G401.6 (cell line): ENCODE results near the gene HMGN3.
A peak's percentile ranks its signal among the peaks of the same experiment; 100 is the strongest.

Experiments
- FAIRE-seq: peaks from 2 replicates; lab custom pipeline; 2012; peaks lifted over from hg19 to GRCh38; lab: Jason Lieb, UNC

The HMGN3 gene

DNA sequence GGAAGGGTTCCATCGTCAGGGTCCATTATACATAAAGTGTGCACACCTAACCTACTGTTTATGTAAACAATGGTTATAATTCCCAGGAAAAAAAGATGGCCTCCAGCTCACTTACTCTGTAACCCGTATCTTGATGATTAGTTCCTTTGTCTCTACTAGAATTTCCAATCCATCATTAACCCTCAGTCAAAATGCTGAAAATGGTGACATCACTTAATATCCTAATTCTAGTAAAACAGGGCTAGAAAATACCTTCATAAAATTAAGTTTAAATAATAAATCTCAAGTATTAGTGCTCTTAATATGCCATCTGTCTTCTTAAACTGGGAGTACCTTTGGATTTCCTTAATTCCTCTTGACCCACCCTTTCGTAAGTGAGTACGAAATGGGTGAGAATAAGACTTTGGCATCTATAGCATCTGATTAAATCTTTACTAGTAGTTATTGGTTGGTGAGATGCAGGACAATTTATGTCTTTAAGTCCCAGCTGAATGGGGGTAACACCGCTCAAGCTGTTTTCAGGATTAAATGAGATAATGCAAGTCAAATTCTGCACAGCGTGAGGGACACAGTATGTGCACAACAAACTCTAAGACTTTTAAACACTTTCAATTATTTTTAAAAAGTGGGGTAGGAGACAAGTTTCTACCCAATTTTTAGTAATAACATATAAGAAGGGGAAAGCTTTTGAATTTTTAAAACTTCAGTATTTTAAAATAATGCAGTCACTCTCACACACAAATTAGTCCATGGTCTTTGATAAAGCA is 1.6 kb downstream of the HMGN3 start:
- FAIRE-seq = no peak

DNA sequence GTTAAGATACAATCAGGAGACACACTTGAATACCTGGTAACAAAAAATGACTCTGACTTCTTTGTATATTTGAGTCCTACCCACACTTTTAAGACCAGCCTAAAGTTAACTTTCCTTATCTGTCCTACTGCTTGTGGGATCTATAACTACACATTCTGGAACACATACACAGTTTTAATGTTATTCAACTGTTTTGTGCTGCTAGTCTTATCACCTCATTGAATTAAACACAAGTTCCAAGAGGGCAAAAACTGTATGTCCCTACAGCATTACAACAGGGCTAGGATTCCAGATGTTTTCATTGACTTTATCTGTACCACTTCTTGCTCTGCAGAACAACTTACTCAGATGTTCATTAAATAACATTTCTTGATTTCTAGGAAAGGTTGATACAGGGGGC is 2.8 kb downstream of the HMGN3 start:
- FAIRE-seq = no peak

DNA sequence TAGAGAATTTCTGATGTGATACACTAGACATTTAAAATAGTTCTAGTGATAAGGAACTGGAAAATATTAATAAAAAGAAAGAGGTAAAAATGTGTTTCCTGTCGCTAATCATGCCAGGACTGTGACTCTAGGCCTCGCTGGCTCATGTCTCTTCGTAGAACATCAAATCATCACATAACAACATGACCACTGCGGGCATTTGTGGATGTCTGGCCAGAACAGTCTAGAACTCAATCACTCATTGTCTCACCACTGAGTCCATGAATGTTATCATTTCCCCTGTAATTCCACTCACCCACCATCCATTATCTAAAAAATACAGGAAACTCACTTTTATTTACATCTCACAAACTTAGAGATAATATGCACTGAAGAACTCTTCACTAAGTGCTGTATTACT is 3.4 kb downstream of the HMGN3 start:
- no peak for FAIRE-seq

DNA sequence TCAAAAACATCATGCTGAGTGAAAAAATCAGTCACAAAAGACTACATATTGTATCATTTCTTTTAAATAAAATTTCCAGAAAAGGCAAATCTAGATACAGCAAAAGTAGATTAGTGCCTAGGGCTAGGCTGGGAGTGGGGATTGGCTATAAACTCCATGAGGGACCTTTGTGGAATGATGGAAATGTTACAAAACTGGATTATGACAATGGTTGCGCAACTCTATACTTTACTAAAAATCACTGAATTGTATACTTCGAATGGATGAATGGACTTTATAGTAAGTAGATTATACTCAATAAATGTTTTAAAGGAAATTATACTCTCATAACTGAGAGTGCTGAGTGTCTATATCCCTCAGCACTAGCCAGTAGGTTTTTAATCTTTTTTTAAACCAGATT is 4.3 kb downstream of the HMGN3 start:
- FAIRE-seq = no peak

DNA sequence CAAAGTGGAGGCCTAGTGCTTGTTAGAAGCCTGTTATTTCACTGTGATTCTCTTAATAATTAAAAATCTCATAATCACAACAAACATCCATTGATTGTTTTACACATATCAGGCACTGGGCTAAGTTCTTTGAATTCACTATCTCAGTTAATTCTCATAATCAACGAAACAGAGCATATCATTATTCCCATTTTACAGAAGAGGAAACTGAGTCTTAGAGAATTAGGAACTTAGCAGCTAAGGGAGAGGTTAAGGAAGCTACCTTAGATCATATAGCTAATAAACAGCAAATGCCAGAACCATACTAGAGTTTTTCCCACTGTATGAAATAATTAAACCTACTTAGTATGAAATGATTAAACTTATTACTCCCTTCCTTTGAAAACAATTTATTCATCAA is 7.0 kb downstream of the HMGN3 start:
- FAIRE-seq = no peak

DNA sequence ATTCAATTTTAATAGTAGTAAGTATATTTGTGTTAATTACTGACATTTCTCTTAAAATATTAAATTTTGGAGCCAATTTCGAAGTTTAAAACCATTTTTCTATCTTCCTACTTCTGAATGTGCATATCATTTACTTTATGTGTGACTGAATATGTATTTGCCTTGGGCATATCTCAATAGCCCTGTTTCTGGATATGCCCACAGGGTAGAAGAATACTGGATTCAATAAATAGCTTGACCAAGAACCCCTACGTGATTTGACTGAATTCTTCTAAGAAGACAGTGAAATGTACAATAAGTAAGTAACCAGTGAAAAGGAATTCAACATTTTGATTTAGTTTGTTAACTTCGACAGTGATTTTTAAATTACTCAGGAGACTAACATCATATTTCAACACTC is 7.8 kb downstream of the HMGN3 start:
- FAIRE-seq = no peak

DNA sequence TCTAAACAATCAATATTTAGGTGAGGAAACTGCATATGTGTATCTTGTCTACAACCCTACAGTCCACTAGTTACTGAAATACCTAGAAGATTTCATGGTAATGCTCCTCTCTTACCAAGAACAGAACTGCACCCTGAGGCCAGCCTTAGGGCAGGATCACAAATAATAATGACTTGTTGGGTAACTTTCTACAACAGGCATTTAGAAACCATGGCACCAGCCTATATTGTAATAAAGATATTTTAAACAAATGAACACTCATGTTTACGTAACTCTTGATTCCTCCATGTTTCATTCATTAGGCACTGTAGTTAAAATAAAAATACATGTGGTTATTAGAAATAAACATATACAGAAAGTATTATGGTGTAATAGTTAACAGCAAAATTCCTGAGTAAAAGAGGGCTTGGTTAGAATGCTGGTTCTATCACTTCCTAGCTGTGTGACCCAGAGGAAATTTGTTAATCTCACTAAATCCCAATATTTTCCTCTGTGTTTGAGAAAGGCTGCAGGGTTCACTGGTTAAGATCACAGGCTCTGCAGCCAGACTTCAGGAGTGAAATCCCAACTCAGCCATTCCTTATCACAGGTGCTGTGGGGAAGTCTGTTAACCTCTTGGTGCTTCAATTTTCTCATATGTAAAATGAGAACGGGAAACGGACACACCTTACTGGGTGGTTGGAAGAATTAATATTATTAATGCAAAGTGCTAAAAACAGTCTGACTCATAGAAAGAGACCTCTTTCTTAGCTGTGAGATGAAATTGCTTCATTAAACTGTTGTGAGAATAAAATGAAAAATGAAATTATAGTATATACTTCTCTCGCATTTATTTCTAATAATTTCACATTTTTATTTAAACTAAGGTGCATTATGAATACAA is 8.5 kb downstream of the HMGN3 start:
- FAIRE-seq = no peak

DNA sequence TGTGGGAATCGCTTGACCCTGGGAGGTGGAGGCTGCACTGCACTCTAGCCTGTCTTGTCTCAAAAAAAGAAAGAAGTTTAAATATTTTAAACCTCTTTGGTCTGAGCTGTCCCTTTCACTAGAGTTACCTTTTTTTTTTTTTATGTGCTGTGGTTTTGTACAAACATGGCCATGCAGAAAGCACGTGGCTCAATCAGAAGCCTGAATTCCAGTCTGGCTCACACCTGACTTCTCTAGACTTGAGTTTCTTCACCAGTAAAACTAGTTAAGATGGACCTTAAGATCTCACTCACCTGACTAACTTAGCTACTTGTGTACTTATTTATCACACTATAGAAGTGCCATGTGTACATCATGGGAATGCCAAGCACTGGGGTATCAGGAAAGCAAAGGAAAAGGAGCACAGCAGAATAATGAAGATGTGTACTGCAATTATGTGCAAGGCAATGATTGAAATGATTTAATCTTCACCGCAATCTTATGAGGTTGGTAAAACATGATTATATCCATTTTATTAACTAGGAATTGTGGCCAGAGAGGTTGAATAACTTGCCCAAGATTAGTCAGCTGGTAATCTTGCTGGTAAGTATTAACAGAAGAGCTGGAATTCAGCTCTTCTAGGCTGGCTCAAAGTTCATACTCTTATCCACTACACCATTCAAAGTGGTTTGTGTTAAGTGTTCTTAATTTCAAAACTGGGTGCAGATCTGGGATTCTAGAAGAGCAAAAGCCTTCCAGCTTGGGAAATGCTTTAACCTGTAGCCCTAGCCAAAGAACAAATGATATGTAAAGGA is 10.7 kb downstream of the HMGN3 start:
- no peak for FAIRE-seq

DNA sequence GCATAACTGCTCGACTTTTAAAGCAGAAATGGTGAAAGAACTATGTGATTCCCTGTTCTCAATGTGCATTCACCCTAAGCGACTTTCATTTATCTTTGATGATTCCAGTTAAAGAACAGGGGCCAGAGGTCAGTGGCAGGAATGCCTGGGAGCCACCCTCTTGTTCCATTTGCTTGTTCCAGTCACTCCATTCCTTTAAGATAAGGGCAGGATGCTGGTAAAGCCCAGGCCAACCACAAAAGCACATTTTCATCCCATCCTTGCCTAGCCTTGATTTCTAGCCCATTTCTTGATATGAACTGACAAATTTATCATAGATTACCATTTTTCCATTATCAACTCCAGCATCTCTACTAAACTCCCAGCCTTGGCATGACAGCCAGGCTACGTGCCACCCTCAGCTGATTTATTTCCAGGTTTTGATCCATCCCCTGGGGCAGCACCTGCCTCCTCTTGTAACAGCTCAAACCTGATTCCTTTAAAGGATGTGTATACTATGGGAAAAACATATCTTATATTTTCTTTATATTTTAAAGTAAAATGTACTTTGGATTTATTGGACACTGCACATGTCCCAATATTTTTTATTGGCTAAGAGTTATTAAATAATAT is 19.2 kb downstream of the HMGN3 start:
- no peak for FAIRE-seq

DNA sequence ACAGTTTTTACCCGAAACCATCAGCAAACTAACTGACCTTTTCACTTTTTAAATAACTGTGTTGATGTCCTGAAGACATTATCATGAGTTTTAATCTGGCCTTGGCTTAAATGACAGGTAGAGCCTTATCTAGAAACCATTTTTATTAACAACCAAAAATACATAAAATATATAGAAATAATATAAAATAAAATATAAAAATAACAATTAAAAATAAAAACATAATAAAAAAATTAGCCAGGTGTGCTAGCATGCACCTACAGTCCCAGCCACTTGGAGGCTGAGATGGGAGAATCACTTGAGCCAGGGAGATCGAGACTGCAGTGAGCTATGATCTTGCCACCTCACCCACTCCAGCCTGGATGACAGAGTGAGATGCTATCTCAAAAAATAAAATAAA is 21.6 kb downstream of the HMGN3 start:
- peak; percentile 23 for FAIRE-seq

DNA sequence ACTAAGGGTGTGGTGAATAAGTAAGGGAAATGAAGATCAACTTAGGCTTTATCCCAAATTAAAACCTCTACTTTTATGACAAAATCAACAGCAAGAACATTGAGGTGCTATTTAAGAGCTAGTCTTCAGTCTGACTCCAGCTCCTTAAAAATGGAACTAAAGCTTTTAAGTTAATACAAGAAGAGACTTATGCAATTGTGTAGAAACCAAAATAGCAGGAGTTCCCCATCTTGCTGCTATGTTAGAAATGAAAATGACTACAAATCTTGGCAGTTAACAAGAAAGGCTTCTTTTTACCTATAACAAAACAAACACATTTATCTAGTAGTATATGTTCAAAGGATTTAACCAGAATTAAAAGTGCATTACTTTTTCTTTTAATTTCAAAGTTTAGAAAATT is 25.7 kb downstream of the HMGN3 start:
- FAIRE-seq = no peak

DNA sequence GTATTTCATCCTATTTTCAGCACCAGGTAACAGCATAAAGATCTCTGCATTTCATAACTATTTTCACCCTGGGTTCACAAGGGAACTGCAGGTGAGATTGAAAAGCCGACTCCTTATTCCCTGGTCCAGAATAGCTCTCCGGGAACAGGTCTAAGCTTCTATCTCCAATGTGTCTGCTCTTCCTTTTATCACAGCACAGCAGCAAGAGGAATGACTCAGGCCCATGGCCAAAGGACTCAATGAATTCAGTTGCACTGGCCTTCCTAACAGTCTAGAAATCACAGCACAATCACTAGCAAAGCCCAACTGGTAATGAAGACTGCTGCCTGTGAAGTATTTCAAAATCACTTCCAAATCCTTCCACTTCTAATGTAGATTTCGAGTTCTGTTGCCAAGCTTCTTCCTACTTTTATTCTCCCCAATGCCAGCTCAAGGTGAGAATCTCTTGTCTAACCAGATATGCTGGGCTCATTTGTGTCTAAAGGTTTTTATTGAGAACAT is 30.7 kb downstream of the HMGN3 start:
- FAIRE-seq = no peak

DNA sequence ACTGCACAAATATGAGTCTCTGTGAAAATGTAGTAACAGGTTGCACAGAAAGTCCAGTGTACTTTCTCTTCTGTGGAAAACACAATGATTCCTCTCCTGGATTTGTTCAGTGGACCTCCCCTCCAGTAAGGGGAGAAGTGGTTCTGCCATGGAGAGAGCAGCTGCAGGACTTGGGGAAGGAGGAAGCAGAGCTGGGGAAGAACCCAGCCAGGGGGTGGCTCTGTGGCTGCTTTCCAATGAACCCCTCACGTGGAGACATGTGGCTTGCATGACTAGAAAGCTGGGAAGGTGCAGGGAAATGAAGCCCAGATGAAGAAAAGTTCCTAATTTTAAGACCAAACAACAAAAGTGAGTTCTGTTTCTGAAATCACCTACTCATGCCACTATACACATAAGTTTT is 31.9 kb downstream of the HMGN3 start:
- FAIRE-seq = no peak

DNA sequence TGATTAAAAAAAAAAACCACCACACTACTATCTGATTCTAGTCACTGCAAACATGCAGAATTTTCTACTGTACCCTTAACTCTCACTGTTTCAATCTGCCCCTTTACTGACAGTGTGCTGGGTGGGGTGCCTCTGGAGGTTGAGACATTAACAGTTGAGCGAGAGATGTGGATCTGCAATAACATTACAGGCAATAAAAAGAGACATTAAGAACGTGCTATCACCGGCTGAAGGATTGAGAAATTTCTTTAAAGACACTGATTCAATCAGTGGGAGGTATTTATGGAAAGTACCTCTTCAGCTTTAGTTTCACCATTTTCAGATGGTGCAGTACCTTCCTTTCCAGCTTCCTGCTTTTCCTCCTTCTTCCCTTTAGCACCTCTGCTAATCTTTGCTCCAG is 32.5 kb downstream of the HMGN3 start:
- FAIRE-seq = no peak

DNA sequence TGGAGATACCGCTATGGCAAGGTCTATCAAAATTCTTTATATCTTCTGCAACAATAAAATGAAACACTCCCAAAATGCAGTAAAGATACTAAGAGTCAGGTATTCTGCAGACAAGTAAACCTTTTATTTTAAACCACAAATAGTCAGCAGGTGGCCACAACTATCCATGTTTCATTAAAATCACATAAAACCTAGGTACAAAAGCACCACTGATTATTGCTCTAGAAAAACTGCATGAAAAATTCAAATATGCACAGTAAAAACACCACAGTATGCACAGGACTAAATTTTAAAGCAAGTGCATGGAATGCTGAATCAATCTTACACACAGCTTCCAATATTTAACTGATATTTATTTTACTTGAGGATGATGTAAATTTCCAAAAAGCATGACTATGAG is 33.3 kb downstream of the HMGN3 start:
- FAIRE-seq = no peak

DNA sequence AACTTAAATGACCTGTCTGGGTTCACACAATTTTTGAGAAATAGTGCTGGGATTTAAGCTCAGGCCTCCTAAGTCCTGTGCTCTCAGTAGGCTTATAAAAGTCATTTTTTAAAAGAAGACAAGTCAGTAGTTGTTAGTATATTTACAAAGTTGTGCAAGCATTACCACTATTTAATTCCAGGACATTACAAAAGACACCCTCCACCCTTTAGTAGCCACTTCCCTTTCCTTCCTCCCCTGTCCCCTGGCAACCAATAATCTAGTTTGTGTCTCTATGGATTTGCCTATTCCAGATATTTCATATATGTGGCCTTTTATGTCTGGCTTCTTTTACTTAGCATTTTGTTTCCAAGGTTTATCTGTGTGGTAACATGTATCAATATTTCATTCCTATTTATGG is 37.6 kb downstream of the HMGN3 start:
- no peak for FAIRE-seq

DNA sequence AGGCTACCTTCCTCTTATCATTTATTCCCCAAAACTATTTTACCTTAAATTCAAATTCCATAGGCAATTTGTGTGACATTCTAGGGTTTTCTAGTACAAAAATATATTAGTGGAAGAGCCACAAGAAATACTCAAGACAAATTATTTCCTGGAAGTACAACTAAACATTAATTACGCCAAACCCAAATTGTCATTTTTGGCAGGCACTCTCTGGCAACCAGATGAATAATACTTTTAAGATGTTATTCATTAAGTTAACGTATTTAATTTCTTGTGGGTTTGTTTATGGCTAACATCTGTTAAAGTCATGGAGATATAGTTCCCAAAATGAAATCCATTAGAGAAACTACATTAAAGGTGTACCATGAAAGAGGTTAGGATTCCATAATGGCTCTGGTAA is 40.5 kb downstream of the HMGN3 start:
- FAIRE-seq = no peak

DNA sequence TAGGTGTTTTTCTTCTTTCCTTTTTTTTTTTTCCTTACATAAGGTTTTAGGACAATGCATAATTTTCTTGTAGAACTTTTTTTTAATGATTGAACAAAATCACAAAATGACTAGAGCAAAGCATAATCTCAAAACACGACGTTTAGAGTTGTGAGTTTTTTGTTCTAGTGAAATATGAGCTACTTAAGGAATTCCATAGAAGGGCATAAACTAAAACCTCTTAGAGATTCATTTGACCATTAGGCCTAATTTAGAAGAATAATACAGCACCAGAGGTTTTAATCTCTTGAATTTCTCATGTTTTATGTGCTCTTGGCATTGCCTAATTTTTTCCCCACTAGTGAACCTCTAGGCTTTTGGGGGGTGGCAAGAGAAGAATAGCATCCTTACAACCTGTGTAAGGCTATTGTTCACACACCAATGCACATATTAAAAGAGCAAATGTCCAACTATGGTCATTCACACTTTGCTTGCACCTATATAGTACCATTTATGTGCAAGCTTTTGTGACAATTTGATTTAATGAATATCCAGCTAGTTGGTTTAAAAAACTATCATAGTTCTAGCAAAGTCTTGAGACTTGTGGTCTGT is 44.6 kb downstream of the HMGN3 start:
- FAIRE-seq = no peak

DNA sequence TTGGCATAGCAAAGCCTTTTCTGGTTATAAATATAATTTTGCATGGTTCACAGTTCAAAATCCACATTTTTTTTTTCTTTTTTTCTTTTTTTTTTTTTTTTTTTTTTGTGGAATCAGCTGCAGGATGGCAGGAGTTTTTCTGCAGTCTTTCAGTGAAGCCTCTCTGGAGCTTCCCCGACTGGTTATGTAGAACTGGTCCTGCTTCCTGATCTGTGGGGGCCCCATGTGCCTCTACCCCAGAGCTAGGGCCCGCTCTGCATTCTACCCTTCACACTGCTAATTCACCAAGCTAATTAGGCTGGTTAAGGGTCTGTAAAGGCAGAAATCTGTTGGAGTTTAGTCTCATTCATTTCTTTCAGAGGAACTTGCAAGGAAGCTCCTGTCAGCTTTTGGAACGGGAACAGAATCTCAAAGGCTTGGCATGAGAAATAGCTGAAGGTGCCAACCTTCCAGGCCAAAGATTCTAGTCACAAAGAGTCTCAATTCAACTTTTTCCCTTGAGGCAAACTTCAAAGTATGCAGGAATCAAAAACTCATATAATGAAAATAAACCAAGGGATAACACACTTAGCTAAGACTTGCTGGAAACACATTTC is 45.5 kb downstream of the HMGN3 start:
- FAIRE-seq = no peak

DNA sequence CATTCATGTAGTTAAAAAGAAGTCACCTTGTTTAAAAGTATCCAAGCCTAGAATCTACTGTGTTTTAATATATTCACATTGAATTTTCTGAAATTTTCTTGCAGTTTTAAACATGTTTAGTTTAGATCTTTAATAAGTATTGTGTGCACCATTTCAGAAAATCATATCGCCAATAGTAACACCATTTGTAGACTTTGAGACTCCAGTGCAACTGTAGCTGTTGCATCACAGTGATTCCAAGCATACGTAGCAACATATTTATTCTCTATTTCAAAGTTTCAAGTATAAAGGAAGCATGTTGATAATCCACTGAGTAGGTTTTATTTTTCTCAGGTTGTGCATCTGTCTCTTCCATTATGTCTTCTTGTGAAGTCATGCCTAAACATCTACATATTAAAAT is 46.4 kb downstream of the HMGN3 start:
- FAIRE-seq = no peak

DNA sequence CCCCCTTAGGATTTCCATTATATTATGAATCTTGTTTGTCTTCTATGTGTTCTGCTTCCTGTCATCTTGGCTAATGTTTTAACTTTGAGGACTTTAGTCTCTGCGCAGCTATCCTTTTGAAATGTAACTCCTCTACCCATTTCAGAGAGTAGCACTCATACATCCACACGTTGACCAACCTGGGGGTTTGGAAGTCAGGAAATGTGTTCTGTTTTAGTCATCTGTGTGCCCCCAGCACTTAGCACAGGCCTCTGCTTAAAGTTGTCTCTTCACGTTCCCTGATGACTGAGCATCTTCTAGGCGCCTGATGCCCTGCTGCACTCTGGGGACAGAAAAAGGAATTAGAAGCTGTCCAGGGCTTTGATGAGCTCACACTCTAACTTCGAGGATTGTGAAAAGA is 47.9 kb downstream of the HMGN3 start:
- FAIRE-seq = no peak

DNA sequence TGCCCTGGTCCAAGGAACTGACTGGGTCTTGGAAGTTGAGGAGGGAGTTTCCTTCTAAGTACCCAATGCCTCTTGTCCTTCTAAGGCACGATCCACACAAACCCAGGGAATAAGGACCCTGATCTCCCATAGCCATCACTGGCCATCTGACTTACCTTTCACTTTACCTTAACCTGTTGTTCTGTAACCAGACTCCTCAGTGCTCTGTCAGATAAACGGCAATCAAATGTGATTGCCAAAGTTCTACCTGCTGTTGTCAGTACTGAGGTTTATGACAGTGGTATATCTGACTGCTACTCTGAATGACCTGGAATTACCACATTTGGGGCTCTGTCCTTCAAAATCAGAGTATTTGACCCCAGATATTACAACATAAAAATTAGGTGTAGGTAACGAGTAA is 49.8 kb downstream of the HMGN3 start:
- FAIRE-seq = no peak
